Right atrium auricular region (tissue), 2 donors: ENCODE measurements around the gene SVIL. TPM values are rescaled to one million over a fixed set of nuclear protein-coding genes. Genes with fewer than 3 reads are reported as not detected.

Experiments used
- DNase-seq: peaks from one replicate; pipeline ENCODE4 v3.0.0-alpha.2; 2019; ENCODE audit warnings: low spot score
- H3K27ac ChIP-seq, 2 donors: fragments of 200-600 bp; sonication (generic); 1 replicate in 1 of 2; 2 replicates in 1 of 2; pipeline ENCODE4 v1.5.1; 2016 to 2019
- H3K27me3 ChIP-seq, 2 donors: fragments of 200-600 bp; sonication (generic); one replicate each; pipeline versions ENCODE4 v1.5.1 to v1.6.0; 2017 to 2019
- H3K36me3 ChIP-seq: fragments of 200-600 bp; sonication (generic); one replicate; pipeline ENCODE4 v1.5.1; 2016
- H3K4me1 ChIP-seq, 2 donors: fragments of 200-600 bp; sonication (generic); one replicate each; pipeline versions ENCODE4 v1.5.1 to v1.6.0; 2017 to 2019
- H3K4me3 ChIP-seq, 2 donors: fragments of 200-600 bp; sonication (generic); 1 replicate in 1 of 2; 2 replicates in 1 of 2; pipeline ENCODE4 v1.5.1; 2017 to 2019; ENCODE audit warnings: mild to moderate bottlenecking in 1 of 2, moderate library complexity in 1 of 2
- H3K9me3 ChIP-seq, 2 donors: fragments of 200-600 bp; sonication (generic); one replicate each; pipeline ENCODE4 v1.5.1; 2019
- CTCF ChIP-seq, 2 donors: fragments of 200-600 bp; sonication (generic); IDR thresholded peaks; one replicate each; pipeline ENCODE4 v1.5.1; 2019; ENCODE audit warnings: antibody characterized with exemption in 2 of 2
- total RNA-seq, 2 donors: library from RNA; depleted of rRNA; stranded (reverse); fragments of >200 nt; gene quantifications; one replicate each; pipeline ENCODE4 v1.1.0, GENCODE V29; 2016

Gene SVIL
- total RNA-seq, 2 donors from 2014 or later, result 260 to 340 TPM

GRCh38 chr10:29529146-29529545 is 105.6 kb downstream of the SVIL start:
- Histone ChIP-seq H3K27me3 (no peaks in the 10 kb centered on the region), H3K4me3 (no peak overlapping the region), H3K36me3 (peaks cover 80% of the 10 kb centered on the region), H3K27ac (peak overlapping the region in 1 of 2 donors; percentile 22), H3K4me1 (peaks cover 0 to 8% of the 10 kb centered on the region in 2 donors), H3K9me3 (no peaks in the 10 kb centered on the region)
- no peak for TF ChIP-seq CTCF (IDR thresholded peaks at IDR 0.05)
- DNase-seq, result no peak

GRCh38 chr10:29525762-29526161 is 109.0 kb downstream of the SVIL start:
- H3K27ac ChIP-seq, result peak overlapping the region; percentile 56 to 74
- no peak for DNase-seq
- no peaks in the 10 kb centered on the region for H3K27me3 ChIP-seq
- no peak overlapping the region for H3K4me3 ChIP-seq
- H3K36me3 ChIP-seq, result peaks cover 92% of the 10 kb centered on the region
- H3K9me3 ChIP-seq, result no peaks in the 10 kb centered on the region
- H3K4me1 ChIP-seq, result no peaks in the 10 kb centered on the region
- TF ChIP-seq CTCF (IDR thresholded peaks at IDR 0.05), result no peak

- no peak for TF ChIP-seq CTCF (IDR thresholded peaks at IDR 0.05)
- no peak overlapping the region for H3K4me3 ChIP-seq
- no peaks in the 10 kb centered on the region for H3K27me3 ChIP-seq
- DNase-seq, result no peak
- peaks cover 92% of the 10 kb centered on the region for H3K36me3 ChIP-seq
- H3K27ac ChIP-seq, result peak overlapping the region; percentile 56 to 74
- H3K9me3 ChIP-seq, result no peaks in the 10 kb centered on the region
- no peaks in the 10 kb centered on the region for H3K4me1 ChIP-seq
Observed at GRCh38 chr10:29524720-29525119, 110.1 kb downstream of the SVIL start.

- H3K36me3 ChIP-seq, result peaks cover 92% of the 10 kb centered on the region
- H3K9me3 ChIP-seq, result no peaks in the 10 kb centered on the region
- H3K4me1 ChIP-seq, result no peaks in the 10 kb centered on the region
- no peak for TF ChIP-seq CTCF (IDR thresholded peaks at IDR 0.05)
- no peaks in the 10 kb centered on the region for H3K27me3 ChIP-seq
- DNase-seq, result no peak
- H3K4me3 ChIP-seq, result no peak overlapping the region
- H3K27ac ChIP-seq, result peak overlapping the region in 1 of 2 donors; percentile 56
Observed at GRCh38 chr10:29524294-29524693, 110.5 kb downstream of the SVIL start.

- no peaks in the 10 kb centered on the region for H3K9me3 ChIP-seq
- no peak for TF ChIP-seq CTCF (IDR thresholded peaks at IDR 0.05)
- peak overlapping the region in 1 of 2 donors; percentile 28 for H3K27ac ChIP-seq
- no peak for DNase-seq
- H3K4me3 ChIP-seq, result no peak overlapping the region
- no peaks in the 10 kb centered on the region for H3K27me3 ChIP-seq
- H3K4me1 ChIP-seq, result no peaks in the 10 kb centered on the region
- H3K36me3 ChIP-seq, result peaks cover 92% of the 10 kb centered on the region
Observed at GRCh38 chr10:29522918-29523317, 111.9 kb downstream of the SVIL start.
